NOMO-1 treated with DMSO at 0.1 percent for 48 hours (cell line): ENCODE results near the gene GBGT1.
"Not testable (repeated sequence)": the region's sequence is repeated elsewhere in the genome, so short reads cannot be mapped to it uniquely, and the experiment has no call there.

Experiments used
- DNase-seq: peaks from one replicate; lab custom pipeline; 2025; ENCODE audit not compliant: unreplicated experiment; lab: John Stamatoyannopoulos, UW

GBGT1 gene

GRCh38 chr9:133163504-133164172, at the start of gene GBGT1:
Gene GBGT1, minus strand, starts transcription at chr9:133163914. Its CDS starts 1,502 bp downstream, at chr9:133162412.
- peak; percentile 75 for DNase-seq

DNA sequence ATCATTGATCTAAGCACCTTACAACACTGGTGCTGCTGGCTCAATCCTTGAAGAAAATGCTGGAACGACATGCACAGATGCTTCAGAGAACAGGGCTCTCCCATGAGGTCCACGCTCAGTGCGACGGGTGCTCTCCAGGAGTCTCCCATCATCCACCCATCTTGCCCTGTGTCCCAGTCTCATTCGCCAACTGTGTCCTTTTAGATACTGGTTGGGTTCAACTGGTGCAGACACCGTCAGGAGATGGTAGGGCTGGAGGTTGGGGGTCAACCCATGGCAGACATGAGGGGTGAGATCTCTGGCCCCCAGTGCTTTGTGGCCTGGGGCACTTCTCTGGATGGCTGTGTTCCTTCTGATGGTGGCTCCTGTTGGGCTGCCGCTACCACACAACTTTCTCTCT, 46.9 kb upstream of the GBGT1 start:
- no peak for DNase-seq

DNA sequence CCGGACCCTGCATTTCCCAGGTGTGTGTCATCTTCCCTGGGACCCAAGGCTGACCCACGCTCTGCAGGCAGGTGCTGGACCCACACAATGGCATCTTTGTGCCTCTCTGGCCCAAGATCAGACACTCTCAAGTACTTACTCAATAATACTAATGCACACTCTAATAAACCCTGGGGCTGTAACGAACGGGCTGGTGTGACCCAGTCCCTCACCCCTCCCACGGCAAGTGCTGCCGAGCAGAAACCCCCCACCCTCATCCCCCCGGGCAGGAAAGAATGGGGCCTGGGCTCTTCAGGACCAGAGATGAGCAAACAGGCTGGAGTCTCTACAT, 46.5 kb upstream of the GBGT1 start:
- no peak for DNase-seq

DNA sequence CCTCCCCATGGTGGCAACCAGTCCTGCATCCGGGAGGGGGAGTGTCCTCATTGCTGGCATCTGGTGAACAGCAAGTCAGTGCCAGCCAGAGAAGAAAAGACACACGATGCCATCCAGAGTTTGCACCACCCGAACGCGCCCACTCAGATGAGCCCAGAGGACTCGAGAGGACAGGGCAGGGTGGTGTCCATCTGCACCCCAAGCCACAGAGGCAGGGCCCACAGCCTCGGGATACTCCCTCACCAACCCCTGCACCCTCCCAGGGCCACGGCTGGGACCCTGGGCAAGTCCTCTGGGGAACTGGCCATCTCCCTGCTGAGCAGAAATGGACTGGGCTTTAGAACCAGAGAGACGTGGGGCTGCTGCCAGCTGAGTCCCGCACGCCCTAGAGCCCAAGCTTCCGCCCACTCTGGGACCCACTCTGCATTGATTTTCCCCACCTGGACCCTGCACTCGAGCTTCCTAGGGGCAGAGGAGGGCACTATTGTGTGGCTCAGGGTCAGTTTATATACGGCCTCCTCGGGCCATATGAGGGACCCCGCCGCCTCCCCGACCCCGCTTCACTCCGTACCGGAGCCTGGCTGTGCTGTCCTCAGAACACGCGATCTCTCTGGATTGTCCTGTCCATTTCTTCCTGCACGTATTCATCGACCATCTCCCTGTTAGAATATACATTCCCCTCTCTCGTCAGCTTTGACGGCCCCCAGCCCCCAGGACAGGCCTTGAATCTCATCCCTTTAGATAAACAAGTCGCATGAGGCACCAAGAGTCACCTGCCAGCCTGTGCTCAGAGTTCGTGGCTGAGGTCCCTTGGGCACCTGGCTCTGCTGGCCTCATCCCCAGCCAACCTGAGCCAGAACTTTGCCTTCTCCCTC, 45.9 kb upstream of the GBGT1 start:
- DNase-seq = not testable (repeated sequence)

DNA sequence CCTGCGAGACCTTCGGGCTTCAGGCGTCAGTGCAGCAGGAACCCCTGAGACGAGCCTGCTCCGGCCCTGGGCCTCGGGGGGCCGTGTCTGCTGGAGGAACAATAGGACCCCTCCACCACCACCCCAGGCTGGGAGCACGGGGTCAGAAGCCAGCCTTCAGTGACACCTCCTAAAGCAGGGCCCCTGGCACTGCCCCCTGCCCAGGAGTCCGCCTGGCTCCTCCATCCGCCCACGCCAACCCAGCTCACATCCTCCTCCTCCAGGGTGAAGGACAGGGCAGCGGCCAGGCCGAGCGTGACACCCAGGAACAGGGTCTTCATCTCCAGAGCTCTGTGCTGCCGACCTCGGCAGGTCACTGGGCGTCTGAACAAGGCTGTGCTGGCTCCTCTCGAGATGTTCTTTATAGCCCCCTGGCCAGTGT, 45.2 kb upstream of the GBGT1 start, which contains the start of gene OBP2B:
TSS of gene OBP2B (minus strand) at position 371 of the 421 bp plus-strand sequence. CDS start at position 320, 51 bp downstream.
- DNase-seq = not testable (repeated sequence)

DNA sequence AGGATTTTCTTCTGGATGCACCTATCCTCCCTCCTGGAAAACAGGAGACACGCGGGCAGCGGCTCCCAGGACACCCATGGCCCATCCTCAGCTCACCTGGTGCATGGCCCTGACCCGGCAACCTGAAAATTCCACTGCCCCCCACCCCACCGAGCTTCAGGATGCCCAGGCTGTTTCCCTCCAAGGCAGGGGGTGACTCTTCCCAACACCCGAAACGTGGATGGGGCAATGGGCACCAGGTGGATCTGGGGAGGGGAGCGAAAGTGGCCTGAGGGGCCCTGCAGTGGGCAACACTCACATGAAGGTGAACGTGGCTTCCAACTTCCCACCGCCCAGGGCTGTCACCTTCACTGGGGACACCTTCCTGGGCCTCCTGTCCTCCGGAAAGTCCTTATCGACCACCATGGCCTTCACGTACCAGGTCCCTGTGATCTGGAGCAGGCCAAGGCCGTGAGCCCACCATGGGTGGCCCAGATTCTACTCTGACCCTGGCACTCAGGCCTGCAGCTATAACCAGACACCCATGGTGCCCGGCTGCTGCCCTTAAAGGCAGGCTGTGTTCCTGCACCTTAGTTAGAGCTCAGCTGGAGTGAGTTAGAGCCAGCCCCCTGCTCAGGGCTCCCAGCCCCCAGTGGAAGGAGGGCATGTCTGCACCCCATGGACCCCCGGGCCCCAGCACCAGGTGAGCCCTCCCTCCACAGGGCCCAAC, 44.6 kb upstream of the GBGT1 start:
- DNase-seq = not testable (repeated sequence)

DNA sequence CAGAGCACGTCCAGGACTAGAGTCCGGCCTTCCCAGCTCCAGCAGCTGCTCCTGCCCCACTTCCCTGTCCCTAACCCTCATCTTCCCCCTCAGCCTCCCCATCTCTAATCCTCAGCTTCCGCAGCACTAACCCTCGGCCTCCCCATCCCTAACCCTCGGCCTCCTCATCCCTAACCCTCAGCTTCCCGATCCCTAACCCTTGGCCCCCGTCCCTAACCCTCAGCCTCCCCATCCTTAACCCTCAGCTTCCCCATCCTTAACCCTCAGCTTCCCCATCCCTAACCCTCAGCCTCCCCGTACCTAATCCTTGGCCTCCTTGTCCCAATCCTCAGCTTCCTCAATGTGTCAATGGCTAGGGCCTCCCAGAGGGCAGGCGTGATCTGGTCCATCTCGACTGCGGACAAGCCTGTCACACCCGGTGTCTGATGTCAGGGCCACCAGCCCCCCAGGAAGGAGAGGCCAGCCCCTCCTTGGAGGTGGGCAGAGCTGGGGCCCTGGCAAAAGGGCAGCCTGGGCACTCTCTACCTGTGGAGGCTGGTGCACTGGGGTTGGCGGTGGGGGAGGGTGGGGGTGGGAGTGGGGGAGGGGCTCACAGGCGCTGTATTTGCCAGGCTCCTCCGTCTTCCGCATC, 43.9 kb upstream of the GBGT1 start:
- DNase-seq = no peak

GRCh38 chr9:133207021-133207531, 43.4 kb upstream of the GBGT1 start:
- no peak for DNase-seq

DNA sequence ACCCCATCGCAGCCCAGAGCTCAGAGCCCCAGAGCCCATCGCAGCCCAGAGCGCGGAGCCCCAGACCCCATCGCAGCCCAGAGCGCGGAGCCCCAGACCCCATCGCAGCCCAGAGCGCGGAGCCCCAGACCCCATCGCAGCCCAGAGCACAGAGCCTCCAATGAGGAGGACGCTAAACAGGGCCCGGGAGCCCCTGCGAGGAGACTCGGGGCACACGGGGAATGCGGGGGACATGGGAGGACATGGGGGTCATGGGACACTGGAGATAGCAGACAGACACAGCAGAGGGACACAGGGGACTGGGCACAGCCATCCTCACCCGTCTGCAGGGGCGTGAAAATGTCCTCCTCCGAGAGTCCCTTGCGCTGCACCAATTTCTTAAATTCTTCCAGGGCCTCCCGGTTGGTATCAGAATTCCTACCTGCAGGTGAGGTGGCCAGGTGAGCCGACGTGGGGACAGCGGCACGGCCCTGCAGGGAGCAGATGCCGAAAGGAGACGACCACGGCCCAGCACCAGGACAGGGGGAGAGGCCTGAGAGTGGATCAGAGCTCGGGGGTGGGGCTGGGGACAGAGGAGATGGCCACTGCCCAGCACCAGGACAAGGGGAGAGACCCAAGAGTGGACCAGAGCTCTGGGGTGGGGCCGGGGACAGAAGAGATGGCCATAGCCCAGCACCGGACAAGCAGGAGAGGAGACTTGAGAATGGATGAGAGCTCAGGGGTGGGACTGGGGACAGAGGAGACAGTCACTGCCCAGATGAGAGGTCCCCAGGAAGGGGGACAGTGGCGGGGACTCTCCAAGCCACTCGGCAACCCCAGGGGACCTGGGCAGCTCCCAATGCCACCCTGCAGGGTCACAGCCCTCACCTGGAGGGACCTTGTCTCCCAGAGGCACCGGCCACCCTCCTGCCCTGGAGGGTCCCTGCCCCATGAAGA, 42.5 kb upstream of the GBGT1 start:
- DNase-seq = no peak

GRCh38 chr9:133205481-133205887, 41.8 kb upstream of the GBGT1 start:
- DNase-seq = not testable (repeated sequence)

DNA sequence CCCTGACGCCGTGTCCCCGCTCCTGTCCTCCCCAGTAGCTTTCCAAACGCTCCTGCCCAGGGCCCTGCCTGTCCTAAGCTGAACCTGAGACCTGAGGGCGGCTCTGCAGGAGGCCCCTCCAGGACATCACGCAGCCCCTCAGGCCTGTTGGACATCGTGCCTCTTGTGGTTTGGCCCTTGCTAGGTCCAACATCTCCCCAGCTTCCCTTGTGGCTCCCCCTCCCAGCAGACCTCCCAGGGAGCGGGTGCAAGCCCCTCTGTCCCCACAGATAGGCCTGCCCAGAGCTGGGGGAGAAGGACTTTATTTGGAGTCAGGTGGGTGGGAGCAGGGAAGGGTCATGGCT, 41.3 kb upstream of the GBGT1 start:
- no peak for DNase-seq

DNA sequence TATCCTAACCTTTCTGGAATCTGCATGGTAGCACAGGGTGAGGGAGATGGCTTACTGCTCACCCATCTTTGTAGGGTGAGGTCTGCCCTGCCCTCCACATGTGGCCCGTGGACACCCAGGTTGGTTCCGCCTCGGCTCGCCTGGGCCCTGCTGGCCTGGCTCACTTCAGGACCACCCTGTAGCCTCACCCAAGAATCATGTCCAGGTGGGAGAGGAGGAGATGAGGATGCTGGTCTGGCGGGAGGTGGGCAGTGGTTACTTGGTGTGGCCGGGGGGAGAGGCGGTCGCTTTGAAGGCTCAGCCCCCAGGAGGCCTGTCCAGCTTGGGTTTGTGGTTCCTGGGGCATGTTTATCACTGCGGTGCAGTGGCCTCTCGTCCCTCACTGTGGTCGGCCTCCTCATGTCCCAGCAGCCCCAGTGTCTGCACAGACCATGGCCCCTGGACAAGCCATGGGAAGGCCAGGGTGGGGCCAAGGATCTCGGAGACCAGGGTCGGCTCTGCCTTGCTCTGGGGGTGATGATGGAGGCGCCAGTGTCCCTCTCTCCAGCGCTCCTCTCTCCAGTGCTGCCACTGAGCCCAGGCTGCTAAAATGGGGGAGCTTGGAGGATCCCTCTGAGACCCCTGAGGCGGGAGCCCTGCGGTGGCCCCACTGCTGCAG, 40.8 kb upstream of the GBGT1 start:
- DNase-seq = no peak

GRCh38 chr9:133203506-133204075, 39.9 kb upstream of the GBGT1 start:
- DNase-seq = no peak

DNA sequence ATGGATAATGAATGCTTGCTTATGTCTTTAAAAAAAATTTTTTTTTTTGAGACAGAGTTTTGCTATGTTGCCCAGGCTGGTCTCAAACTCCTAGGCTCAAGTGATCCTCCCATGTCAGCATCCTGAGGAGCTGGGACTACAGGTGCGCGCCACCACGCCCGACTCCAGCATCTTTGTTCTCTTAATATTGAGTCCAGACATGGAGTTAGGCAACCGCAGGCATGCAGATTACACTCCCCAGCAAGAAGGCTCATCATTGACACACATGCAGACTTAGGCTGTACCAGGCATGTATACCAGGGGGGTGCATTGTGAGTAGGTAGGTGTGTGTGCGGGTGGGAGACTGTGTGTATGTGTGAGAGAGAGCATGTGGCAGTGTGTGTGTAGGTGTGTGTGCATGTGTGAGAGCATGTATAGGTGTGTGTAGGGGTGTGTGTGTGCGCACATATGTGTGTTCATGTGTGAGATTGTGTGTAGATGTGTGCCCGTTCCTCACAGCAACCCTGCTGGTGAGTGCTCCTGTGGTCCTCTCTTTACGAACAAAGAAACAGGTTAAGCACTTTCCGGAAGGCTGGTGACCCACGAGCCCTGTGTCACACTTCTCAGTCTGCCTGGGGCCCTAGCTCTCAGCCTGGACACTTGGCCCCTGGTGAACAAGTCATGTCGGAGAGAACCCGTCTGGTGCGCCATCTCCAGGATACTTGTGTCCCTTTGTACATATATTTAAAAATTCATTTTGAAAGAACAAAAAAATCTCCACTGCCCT, 39.2 kb upstream of the GBGT1 start:
- no peak for DNase-seq

DNA sequence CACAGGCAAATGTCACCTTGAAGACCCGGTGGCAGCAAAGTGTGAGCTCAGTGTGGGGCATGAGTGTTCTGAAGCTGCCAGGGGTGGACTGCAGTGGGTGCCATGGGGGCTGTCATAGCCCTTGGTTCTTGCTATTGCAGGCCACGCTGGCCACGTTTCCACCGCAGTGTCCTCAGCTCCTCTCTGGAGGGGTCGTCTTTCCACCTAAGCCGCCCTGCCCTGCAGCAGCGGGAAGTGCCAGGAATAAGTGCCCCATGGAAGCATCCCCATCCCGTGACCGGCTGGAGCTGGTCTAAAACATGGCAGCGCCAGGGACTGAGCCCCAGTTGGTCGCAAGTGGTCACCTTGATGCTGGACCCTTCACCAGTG, 38.4 kb upstream of the GBGT1 start:
- no peak for DNase-seq

DNA sequence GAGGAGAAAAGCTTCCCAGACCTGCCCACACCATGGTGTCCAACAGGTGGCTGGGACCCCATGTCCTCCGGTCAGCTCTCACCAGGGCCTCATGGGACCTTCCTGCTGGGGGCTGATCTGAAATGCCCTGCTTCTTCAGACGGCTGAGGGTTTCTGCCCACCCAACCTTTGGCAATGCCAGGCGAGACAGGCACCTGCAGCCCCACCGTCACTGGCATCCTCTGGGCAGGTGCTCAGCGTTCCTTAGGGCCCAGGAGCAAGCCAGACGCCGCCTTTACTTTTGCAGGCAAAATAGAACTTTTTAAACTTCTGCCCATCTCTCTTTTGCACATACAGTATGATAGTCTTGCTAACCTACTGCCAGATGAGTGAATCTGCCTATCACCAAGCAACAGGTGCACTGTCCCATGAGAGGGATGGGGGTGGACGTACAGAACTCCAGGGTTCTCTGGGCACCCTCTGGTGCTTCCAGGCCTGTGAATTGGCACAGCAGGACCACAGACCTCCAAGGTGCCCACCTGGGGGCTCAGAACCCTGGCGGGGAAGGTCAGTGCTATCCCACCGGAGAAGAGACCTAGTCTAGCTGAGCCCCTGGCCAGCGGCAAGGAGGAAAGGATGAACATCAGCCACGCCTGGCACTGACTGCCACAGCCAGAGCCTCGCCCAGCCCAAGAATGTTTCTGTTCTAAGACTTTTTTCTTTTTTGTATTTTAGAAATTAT, 37.9 kb upstream of the GBGT1 start:
- no peak for DNase-seq

GRCh38 chr9:133200631-133201030, 36.9 kb upstream of the GBGT1 start:
- no peak for DNase-seq
